ENCODE data around the gene ELFN1.

ELFN1 gene

DNA sequence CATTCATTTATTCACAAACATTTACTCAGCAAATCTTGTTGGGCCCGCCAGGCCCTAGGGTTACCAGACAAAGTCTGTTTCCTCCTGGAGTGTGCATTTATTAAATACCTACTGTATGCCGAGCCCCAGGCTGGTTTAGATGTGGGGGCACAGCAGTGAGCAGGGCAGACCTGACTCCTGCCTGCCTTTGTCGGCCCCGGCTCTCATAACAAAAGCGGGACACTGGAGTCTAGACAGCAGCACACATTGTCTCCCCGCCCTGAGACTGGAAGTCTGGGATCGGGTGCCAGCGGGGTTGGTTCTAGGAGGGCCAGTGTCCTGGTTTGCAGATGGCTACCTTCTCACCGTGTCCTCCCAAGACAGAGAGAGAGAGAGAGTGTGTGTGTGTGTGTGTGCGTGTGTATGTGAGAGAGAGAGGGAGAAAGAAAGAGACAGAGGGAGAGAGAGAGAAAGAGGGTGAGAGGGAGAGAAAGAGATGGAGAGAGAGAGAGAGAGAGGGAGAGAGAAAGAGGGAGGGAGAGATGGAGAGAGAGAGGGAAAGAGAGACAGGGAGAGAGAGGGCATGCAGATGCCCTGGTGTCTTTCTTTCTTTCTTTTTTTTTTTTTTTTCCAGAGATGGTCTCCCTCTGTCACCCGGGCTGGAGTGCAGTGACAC lies 25.9 kb downstream of the ELFN1 start:
- POLR2A ChIA-PET, result no interaction called here
- CTCF ChIA-PET, result no interaction called here
- TF ChIP-seq, protein P1, sequence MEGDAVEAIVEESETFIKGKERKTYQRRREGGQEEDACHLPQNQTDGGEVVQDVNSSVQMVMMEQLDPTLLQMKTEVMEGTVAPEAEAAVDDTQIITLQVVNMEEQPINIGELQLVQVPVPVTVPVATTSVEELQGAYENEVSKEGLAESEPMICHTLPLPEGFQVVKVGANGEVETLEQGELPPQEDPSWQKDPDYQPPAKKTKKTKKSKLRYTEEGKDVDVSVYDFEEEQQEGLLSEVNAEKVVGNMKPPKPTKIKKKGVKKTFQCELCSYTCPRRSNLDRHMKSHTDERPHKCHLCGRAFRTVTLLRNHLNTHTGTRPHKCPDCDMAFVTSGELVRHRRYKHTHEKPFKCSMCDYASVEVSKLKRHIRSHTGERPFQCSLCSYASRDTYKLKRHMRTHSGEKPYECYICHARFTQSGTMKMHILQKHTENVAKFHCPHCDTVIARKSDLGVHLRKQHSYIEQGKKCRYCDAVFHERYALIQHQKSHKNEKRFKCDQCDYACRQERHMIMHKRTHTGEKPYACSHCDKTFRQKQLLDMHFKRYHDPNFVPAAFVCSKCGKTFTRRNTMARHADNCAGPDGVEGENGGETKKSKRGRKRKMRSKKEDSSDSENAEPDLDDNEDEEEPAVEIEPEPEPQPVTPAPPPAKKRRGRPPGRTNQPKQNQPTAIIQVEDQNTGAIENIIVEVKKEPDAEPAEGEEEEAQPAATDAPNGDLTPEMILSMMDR (IDR thresholded peaks at IDR 0.05; ENCODE audit: insufficient read depth, low read length, missing control alignments), result no peak
- DNase-seq (ENCODE audit: low read depth, low spot score), result no peak
- H3K4me3 ChIP-seq (ENCODE audit: low read depth, low read length), result no peak overlapping the region

GRCh38 chr7:1696671-1697498 lies 26.8 kb downstream of the ELFN1 start:
- no peak overlapping the region for H3K4me3 ChIP-seq (ENCODE audit: low read depth, low read length)
- TF ChIP-seq, protein P1 (IDR thresholded peaks at IDR 0.05; ENCODE audit: insufficient read depth, low read length, missing control alignments), result no peak
- CTCF ChIA-PET, result no interaction called here
- DNase-seq (ENCODE audit: low read depth, low spot score), result no peak
- POLR2A ChIA-PET, result no interaction called here

- ChIA-PET POLR2A (no interaction called here), CTCF (interaction anchor here (1.0 kb wide), 1 partner anchor 35 kb away, joined by 3 read pairs; no protein-coding TSS in a partner anchor)
- no peak for DNase-seq (ENCODE audit: low read depth, low spot score)
- TF ChIP-seq, protein P1 (IDR thresholded peaks at IDR 0.05; ENCODE audit: insufficient read depth, low read length, missing control alignments), result no peak
- H3K4me3 ChIP-seq (ENCODE audit: low read depth, low read length), result no peak overlapping the region
These were observed 27.5 kb downstream of the ELFN1 start for GRCh38 chr7:1697499-1698125.

GRCh38 chr7:1698201-1698600 lies 28.1 kb downstream of the ELFN1 start:
- no peak for DNase-seq (ENCODE audit: low read depth, low spot score)
- ChIA-PET POLR2A (no interaction called here), CTCF (interaction anchor here (1.0 kb wide), 1 partner anchor 36 kb away, joined by 3 read pairs; no protein-coding TSS in a partner anchor)
- no peak overlapping the region for H3K4me3 ChIP-seq (ENCODE audit: low read depth, low read length)
- TF ChIP-seq, protein P1 (IDR thresholded peaks at IDR 0.05; ENCODE audit: insufficient read depth, low read length, missing control alignments), result no peak

DNA sequence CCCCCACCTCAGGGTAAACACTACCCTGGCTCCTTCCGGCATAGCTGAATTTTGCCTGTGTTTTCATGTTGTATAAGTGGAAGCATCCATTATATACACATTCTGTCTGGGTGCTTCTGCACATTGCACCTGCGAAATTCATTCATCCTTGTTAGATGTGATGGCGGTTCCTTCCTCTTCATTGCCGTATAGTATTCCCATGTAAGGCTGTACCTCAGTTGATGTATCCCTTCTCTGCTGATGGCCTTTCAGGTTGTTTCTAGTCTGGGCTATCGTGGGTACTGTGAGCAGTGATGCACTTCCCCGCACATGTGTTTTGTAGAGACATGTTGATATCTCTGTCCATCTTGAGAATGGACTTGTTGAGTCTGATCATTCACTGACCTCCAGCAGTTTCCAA lies 28.9 kb downstream of the ELFN1 start:
- H3K4me3 ChIP-seq (ENCODE audit: low read depth, low read length), result no peak overlapping the region
- CTCF ChIA-PET, result interaction anchor here (1.0 to 1.2 kb wide), 2 partner anchors 31 to 36 kb away, joined by 3 read pairs; no protein-coding TSS in a partner anchor
- DNase-seq (ENCODE audit: low read depth, low spot score), result no peak
- TF ChIP-seq, protein P1 (IDR thresholded peaks at IDR 0.05; ENCODE audit: insufficient read depth, low read length, missing control alignments), result no peak
- POLR2A ChIA-PET, result no interaction called here

DNA sequence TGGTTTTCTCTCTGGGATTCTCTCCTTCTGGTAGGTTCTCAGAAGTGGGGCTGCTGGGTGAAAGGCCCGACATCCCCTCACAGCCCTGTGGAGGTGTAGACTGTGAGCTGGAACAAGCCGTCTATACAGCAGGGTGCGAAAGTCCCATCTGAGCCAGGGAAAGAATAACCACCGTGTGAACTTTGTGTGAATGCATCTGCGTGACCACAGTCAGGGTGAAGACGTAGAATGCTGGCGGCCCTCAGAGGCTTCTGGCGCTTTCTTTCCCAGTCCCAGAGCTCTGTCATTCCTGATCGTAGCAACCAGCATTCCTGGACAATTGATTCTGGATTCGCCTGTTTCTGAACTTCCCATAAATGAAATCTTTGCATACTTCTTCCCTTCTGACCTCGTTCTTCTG lies 30.0 kb downstream of the ELFN1 start:
- ChIA-PET POLR2A (no interaction called here), CTCF (no interaction called here)
- H3K4me3 ChIP-seq (ENCODE audit: low read depth, low read length), result no peak overlapping the region
- no peak for DNase-seq (ENCODE audit: low read depth, low spot score)
- TF ChIP-seq, protein P1 (IDR thresholded peaks at IDR 0.05; ENCODE audit: insufficient read depth, low read length, missing control alignments), result no peak
